ENCODE results near the gene TXLNB. TPM values are rescaled to one million over a fixed set of nuclear protein-coding genes. Genes with fewer than 3 reads are reported as not detected.
A peak's percentile ranks its signal among the peaks of the same experiment; 100 is the strongest.

Gene TXLNB
- polyA plus RNA-seq, 2 of the 4 experiments (the other 2 are of a cell fraction), result not detected

- TF ChIP-seq ZSCAN20 (CRISPR knock-in tag; IDR thresholded peaks at IDR 0.05) (no peak), CTCF (IDR thresholded peaks at IDR 0.05) (no peak), JUN (IDR thresholded peaks at IDR 0.05) (no peak), MAZ (IDR thresholded peaks at IDR 0.05; ENCODE audit: borderline replicate concordance, low read depth, low read length) (no peak), ELK1 (IDR thresholded peaks at IDR 0.05; ENCODE audit: low read depth, low read length) (no peak), HES2 (IDR thresholded peaks at IDR 0.05) (no peak), HOXB5 (CRISPR knock-in tag; IDR thresholded peaks at IDR 0.05) (no peak), PHF8 (IDR thresholded peaks at IDR 0.05; ENCODE audit: borderline replicate concordance, low read depth) (no peak), ESRRA (IDR thresholded peaks at IDR 0.05; ENCODE audit: borderline replicate concordance, low read length) (no peak), ZC3H11A (IDR thresholded peaks at IDR 0.05) (no peak), NPAS2 (CRISPR knock-in tag; IDR thresholded peaks at IDR 0.05; ENCODE audit: borderline replicate concordance) (no peak), MAFK (IDR thresholded peaks at IDR 0.05; ENCODE audit: partially characterized antibody) (no peak), HOXA7 (CRISPR knock-in tag; IDR thresholded peaks at IDR 0.05) (no peak), CEBPB (IDR thresholded peaks at IDR 0.05) (no peak), SMC3 (IDR thresholded peaks at IDR 0.05) (no peak), ZNF302 (CRISPR knock-in tag; IDR thresholded peaks at IDR 0.05) (no peak), RAD21 (conservative IDR thresholded peaks at IDR 0.05 in 1 of 2, IDR thresholded peaks at IDR 0.05 in 1 of 2) (no peak)
- ATAC-seq (no peak), FAIRE-seq (no peak), DNase-seq (ENCODE audit: low read depth in 1 of 2, low spot score in 1 of 2) (peak in 1 of 2 experiments; percentile 1)
- no peaks in the 10 kb centered on the region for H3K4me1 ChIP-seq
- WGBS (ENCODE audit: missing lambda C conversion rate), result 47% methylated on average over 5 of the region's 5 CpGs
- H3K4me3 ChIP-seq, result no peak overlapping the region
- H3K27ac ChIP-seq, result no peak overlapping the region
- peaks cover 4% of the 10 kb centered on the region; the same call in 1 of the 3 replicates for H3K9me3 ChIP-seq
- H3K4me2 ChIP-seq, result no peak overlapping the region
- ChIA-PET CTCF (no interaction called here), POLR2A (no interaction called here)
Measured at GRCh38 chr6:139330306-139330705, 38.5 kb upstream of the TXLNB start.

GRCh38 chr6:139329224-139329623 is 37.4 kb upstream of the TXLNB start:
- FAIRE-seq (no peak), ATAC-seq (no peak), DNase-seq (ENCODE audit: low read depth in 1 of 2, low spot score in 1 of 2) (no peak)
- no peak for TF ChIP-seq FOSL2 (IDR thresholded peaks at IDR 0.05)
- no peak for TF ChIP-seq FOSL2 (CRISPR knock-in tag; IDR thresholded peaks at IDR 0.05)
- TF ChIP-seq HES2 (IDR thresholded peaks at IDR 0.05), result no peak
- no peak for TF ChIP-seq ZNF302 (CRISPR knock-in tag; IDR thresholded peaks at IDR 0.05)
- TF ChIP-seq EP300 (IDR thresholded peaks at IDR 0.05), result no peak
- TF ChIP-seq HMGXB4 (CRISPR knock-in tag; IDR thresholded peaks at IDR 0.05; ENCODE audit: borderline replicate concordance), result no peak
- TF ChIP-seq ZC3H11A (IDR thresholded peaks at IDR 0.05), result no peak
- ChIA-PET CTCF (no interaction called here), POLR2A (no interaction called here)
- no peak overlapping the region for H3K27ac ChIP-seq
- peaks cover 4% of the 10 kb centered on the region; the same call in 1 of the 3 replicates for H3K9me3 ChIP-seq
- H3K4me1 ChIP-seq, result no peaks in the 10 kb centered on the region
- no peak overlapping the region for H3K4me3 ChIP-seq
- no peak overlapping the region for H3K4me2 ChIP-seq
- WGBS (ENCODE audit: missing lambda C conversion rate), result 59% methylated on average over 3 of the region's 3 CpGs

Data from A549 (cell line).